Fibroblast of villous mesenchyme (primary cell): ENCODE measurements around the gene CBFA2T3. TPM values are rescaled to one million over a fixed set of nuclear protein-coding genes. Genes with fewer than 3 reads are reported as not detected.

Source experiments
- DNase-seq: peaks from one replicate; pipeline ENCODE4 v3.0.0-alpha.2; 2010; ENCODE audit warnings: low read depth
- H3K4me3 ChIP-seq: 2 replicates; pipeline ENCODE4 v1.5.1; 2011; ENCODE audit warnings: low read depth, mild to moderate bottlenecking, low read length
- CTCF ChIP-seq: IDR thresholded peaks from 2 replicates; pipeline ENCODE4 v1.5.1; 2012; ENCODE audit warnings: low read depth, mild to moderate bottlenecking, low read length; ENCODE audit not compliant: insufficient read depth
- total RNA-seq: library from RNA; depleted of rRNA; stranded (reverse); fragments of >200 nt; gene quantifications from 2 replicates; pipeline ENCODE4 v1.2.3, GENCODE V29; 2012

CBFA2T3 gene
- total RNA-seq, 1 donor: not detected

DNA sequence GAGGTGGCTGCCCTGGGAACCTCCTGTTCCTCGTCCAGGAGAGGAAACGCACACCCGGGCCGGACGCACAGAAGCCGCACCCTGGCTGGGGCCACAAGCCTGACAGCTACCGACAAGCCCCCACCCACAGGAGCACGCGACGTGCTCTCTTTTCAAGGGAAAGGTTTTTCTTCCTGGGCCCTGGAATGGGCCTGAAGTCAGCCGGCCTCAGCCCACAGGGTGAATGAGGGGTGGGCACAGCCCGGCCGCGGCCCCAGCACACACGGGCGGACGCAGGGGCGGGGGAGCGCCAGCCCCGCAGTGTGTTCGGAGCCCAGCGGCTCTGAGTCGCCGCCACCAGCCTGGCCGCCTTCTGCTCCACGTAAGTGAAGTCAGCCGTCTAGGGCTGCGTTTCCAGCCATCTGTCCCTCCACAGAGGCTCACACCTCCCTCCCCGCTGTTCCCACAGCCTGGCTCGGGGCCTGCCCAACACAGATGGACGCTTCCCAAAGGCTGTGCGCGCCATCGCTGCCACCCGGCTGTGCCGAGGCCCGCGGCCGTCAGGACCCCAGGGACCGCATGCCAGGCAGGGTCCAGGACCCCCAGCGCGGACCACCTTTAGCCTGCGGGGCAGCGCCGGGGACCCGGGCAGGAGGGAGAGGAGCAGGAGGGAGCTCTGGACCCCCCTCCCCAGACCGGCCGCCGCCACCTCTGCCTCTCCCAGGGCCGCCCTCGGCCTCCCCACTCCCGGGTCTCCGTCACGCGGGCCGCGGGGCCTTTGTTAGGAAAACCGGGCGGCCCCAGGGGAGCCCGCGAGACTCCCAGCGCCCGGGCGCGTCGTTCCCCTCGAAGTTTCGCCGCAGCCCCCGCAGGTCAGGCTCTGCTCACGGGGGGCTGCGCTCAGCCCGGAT lies 36.8 kb downstream of the CBFA2T3 start:
- no peak for TF ChIP-seq CTCF
- no peak for DNase-seq
- no peak overlapping the region for H3K4me3 ChIP-seq

DNA sequence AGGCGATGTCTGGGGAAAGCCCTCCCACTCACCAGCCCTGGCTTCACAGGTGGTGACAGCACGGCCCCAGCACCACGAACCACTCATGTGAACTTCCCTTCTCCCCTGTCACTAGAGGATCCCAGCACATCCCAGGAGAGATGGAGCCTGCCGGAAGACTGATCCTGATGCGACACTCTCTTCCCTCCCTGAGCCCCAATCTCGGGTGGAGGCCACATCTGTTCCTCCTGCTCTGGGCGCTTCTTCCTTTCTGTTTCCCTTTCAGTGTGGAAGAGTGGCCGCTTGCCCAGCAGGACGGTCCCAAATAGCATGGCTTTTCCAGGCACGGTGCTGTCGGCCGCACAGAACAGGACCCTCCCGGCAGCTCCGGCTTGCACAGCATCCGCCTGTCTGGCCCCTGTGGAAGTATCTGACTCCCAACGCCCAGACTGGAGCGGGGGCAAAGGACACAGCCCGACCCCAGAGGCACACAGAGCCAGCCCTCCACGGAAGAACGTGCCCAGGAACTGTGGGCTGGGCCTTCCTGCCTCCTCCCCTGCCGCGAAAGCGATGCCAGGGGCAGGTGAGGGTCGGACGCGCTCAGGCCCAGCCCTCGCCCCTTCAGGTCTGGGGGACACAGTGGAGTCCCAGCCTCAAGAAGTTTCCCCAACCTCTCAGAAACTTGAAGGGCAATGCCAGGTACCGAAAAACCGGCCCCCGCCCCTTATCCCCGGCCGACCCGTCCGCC lies 37.6 kb downstream of the CBFA2T3 start:
- no peak overlapping the region for H3K4me3 ChIP-seq
- no peak for DNase-seq
- TF ChIP-seq CTCF: no peak

DNA sequence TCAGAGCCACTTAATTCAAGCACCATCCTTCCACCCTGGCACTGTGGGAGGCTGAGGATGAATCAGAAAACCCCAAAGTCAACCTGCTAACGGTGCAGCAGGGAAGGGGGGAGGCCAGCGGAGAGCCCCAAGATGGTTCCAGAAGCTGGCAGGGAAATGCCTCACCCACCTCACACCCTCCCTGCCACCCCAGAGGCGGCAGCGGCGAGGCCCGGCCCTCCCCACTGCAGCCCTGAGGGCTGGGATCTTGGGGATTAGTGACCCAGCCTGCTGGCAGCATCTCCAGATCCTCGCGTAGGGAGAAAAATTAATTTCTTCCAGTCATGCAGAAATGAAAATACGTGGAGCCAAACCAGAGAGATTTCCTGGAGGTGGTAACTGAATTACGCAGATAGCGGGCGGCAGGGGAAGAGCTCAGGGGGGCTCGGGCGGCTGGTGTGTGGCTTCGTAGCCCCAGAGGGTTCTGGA lies 38.2 kb downstream of the CBFA2T3 start:
- no peak for DNase-seq
- no peak for TF ChIP-seq CTCF
- no peak overlapping the region for H3K4me3 ChIP-seq

GRCh38 chr16:88938119-88938776 lies 38.8 kb downstream of the CBFA2T3 start:
- no peak for DNase-seq
- H3K4me3 ChIP-seq: no peak overlapping the region
- TF ChIP-seq CTCF: no peak

DNA sequence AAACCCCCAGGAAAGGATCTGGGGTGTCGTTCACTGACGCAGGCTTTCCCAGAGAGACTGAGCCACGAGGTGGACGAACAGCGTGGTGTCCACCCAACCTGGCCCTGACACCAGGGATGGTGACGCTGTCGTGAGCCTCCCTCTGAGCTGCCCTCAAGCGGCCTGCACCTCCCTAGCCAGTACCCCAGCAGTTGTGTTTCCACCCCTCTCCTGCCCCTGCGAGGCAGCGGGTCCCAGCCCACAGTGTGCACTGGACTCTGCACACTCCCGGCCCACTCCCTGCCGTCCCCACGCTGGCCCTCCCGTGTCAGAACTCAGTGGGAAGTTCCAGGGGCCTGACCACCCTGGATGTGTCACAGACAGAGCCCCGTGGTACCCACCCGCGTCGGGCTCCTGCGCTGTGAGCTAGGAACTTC lies 39.8 kb downstream of the CBFA2T3 start:
- H3K4me3 ChIP-seq: no peak overlapping the region
- no peak for DNase-seq
- no peak for TF ChIP-seq CTCF

DNA sequence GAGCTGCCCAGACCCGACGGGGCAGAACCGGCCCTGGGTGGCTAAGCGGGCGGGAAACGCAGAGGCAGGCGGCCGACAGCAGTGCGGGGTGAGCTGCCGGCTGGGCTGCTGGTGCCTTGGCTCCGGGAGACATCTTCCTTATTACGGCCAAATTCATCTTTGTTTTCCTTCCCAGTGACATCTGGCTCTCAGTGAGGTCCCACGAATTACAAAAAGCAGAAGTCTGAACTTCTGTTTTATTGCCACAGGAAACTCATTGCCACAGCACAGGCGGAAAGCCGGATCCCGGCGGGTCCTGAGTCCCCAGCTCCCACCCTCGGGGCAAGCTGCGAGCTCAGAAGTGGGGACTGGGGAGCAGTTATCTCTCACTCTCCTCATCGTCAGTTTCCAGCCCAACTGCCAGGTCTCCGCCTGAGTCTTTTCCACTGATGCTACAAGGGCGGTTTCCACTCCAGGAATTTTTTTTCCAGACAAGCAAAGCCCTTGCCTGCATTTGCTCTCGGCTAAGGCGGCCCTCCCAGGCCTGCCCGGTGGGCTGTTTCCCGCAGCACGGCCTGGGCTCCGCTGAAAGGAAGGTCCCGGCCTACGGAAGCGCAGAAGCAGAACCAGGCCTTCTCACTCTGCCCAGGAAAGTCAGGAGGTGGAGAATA lies 40.3 kb downstream of the CBFA2T3 start:
- DNase-seq: peak; percentile 24
- no peak for TF ChIP-seq CTCF
- H3K4me3 ChIP-seq: no peak overlapping the region
